ENCODE measurements around the gene CLASRP.

DNA sequence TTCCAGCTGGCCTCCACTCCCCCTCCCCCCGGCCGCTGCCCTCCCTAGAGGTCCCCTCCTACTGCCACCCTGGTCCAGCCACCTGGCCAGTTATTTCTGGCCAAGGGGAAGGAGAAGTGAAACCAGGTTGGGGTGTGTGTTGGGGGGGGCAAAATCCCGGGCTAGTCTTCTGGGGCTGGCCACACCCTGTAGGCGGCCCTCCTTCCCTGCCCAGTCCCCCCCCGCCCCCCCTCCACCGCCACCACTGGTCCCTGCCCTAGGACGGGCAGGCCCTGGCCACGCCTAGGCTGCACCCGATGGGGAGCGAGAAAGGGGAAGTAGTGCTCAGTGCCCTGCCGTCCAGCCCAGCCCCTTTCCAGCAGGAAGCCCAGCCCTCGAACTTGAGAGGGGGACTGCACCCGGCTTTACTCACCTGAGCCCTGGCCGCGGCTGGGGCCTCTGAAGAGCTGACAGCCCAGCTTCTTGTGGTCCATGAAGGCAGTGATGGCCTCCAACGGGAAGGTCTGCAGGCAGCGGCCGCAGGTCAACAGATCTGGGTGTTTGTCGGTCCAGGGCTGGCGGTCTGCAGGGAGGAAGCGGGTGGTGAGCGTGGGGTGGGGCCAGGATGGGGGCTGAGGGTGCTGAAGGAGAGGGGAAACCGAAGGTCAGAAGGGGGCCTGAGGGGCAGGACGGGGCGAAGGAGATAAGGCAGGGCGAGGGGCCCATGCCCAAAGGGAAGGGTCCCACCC, 36.6 kb downstream of the CLASRP start:
- TF ChIP-seq, protein P1, sequence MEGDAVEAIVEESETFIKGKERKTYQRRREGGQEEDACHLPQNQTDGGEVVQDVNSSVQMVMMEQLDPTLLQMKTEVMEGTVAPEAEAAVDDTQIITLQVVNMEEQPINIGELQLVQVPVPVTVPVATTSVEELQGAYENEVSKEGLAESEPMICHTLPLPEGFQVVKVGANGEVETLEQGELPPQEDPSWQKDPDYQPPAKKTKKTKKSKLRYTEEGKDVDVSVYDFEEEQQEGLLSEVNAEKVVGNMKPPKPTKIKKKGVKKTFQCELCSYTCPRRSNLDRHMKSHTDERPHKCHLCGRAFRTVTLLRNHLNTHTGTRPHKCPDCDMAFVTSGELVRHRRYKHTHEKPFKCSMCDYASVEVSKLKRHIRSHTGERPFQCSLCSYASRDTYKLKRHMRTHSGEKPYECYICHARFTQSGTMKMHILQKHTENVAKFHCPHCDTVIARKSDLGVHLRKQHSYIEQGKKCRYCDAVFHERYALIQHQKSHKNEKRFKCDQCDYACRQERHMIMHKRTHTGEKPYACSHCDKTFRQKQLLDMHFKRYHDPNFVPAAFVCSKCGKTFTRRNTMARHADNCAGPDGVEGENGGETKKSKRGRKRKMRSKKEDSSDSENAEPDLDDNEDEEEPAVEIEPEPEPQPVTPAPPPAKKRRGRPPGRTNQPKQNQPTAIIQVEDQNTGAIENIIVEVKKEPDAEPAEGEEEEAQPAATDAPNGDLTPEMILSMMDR (IDR thresholded peaks at IDR 0.05; ENCODE audit: insufficient read depth, low read length, poor library complexity, severe bottlenecking): no peak
- no peak for TF ChIP-seq EZH2phosphoT487 (conservative IDR thresholded peaks at IDR 0.05; ENCODE audit: low read length)

Data from SU-DHL-6 (cell line).